ENCODE data around the gene ANKRD13C.

GRCh38 chr1:70334436-70334835, 20.1 kb downstream of the ANKRD13C start:
- TF ChIP-seq CTCF (IDR thresholded peaks at IDR 0.05; ENCODE audit: low read depth, low read length) (no peak), EZH2phosphoT487 (IDR thresholded peaks at IDR 0.05; ENCODE audit: low read depth) (no peak)
